ENCODE results near the gene GRAMD2A. TPM values are rescaled to one million over a fixed set of nuclear protein-coding genes. Genes with fewer than 3 reads are reported as not detected.

The GRAMD2A gene
- polyA plus RNA-seq (ENCODE audit: insufficient read length in 3 of 3): 1 to 10 TPM; 4.6 to 7.8 (median 6.4) TPM

- DNase-seq (ENCODE audit: low read depth in 3 of 3, low spot score in 2 of 3): no peak
Measured at GRCh38 chr15:72197460-72198355, at the start of gene GRAMD2A. Gene GRAMD2A, minus strand, starts transcription at chr15:72197787.

GRCh38 chr15:72242775-72243370, 45.3 kb upstream of the GRAMD2A start:
- DNase-seq (ENCODE audit: low read depth in 3 of 3, low spot score in 2 of 3): no peak

- DNase-seq (ENCODE audit: low read depth in 3 of 3, low spot score in 2 of 3): no peak
Measured at GRCh38 chr15:72239652-72240051, 42.1 kb upstream of the GRAMD2A start.

DNA sequence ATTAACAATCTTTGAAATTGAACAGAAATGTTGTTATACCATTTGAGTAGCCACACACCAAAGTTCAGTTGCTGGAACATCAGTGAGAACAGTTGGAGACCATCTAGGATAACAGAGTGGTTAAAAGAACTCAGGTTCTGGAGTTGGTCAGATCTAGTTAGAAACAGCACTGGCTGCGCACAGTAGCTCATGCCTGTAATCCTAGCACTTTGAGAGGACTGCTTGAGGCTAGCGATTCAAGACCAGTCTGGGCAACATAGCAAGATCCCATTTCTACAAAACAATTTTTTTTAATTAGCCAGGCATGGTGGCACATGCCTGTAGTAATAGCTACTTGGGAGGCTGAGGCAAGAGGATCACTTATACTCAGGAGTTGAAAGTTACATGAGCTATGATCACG, 41.0 kb upstream of the GRAMD2A start:
- DNase-seq (ENCODE audit: low read depth in 3 of 3, low spot score in 2 of 3): no peak

GRCh38 chr15:72237853-72238224, 40.3 kb upstream of the GRAMD2A start:
- no peak for DNase-seq (ENCODE audit: low read depth in 3 of 3, low spot score in 2 of 3)

- no peak for DNase-seq (ENCODE audit: low read depth in 3 of 3, low spot score in 2 of 3)
Measured at GRCh38 chr15:72237029-72237852, 39.7 kb upstream of the GRAMD2A start.

- no peak for DNase-seq (ENCODE audit: low read depth in 3 of 3, low spot score in 2 of 3)
Measured at GRCh38 chr15:72236381-72237003, 38.9 kb upstream of the GRAMD2A start.

- no peak for DNase-seq (ENCODE audit: low read depth in 3 of 3, low spot score in 2 of 3)
Measured at GRCh38 chr15:72235298-72235697, 37.7 kb upstream of the GRAMD2A start.

GRCh38 chr15:72233769-72234168, 36.2 kb upstream of the GRAMD2A start:
- DNase-seq (ENCODE audit: low read depth in 3 of 3, low spot score in 2 of 3): no peak

- DNase-seq (ENCODE audit: low read depth in 3 of 3, low spot score in 2 of 3): no peak
Measured at GRCh38 chr15:72231833-72232478, 34.4 kb upstream of the GRAMD2A start.

DNA sequence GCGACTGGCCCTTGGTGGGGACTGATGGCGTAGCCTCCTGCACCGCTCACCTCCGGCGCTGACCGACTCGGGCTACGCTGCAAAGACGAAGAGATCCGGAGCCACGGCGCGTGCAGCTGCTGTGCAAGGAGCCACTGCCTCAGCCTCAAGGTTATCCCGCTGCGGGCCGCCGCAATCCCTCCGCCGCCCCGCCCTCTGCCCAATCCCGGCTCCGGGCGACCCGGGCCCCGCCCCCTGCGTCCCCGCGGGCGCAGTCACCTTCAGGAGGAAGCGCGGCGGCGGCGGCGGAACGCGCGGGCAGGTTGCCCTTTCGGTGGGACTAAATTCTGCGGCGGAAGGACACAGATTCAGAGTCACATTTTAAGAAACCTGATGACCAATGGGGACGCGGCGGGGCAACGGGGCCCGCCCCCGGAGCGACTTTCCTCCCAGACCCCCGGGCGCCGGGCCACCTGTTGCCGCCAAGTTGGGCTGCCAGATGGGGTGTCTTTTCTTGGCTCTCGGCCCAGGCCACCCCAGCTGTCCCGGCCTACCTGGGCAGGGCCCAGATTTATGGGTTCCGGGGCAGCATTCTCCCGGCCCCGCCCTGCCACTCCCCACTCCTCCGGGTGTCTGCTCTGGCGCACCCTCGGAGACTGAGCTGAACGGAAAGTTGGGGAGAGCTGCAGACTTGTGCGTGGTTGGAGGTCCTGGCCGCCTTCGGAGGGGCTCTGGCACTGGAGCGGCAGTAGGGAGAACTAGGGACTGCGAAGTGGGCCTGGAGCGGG, 33.7 kb upstream of the GRAMD2A start, which contains the start of gene PKM:
PKM (minus strand) TSS at position 125 of the 767 bp plus-strand sequence. CDS start 12,093 bp downstream, outside the sequence.
- DNase-seq (ENCODE audit: low read depth in 3 of 3, low spot score in 2 of 3): peak; percentile 88 to 96 (median 93)

GRCh38 chr15:72230197-72231065, 32.8 kb upstream of the GRAMD2A start:
- peak in 2 of 3 donors; percentile 72 to 91 for DNase-seq (ENCODE audit: low read depth in 3 of 3, low spot score in 2 of 3)

GRCh38 chr15:72229947-72230196, 32.3 kb upstream of the GRAMD2A start:
- DNase-seq (ENCODE audit: low read depth in 3 of 3, low spot score in 2 of 3): no peak

GRCh38 chr15:72229076-72229946, 31.7 kb upstream of the GRAMD2A start:
- DNase-seq (ENCODE audit: low read depth in 3 of 3, low spot score in 2 of 3): no peak

DNA sequence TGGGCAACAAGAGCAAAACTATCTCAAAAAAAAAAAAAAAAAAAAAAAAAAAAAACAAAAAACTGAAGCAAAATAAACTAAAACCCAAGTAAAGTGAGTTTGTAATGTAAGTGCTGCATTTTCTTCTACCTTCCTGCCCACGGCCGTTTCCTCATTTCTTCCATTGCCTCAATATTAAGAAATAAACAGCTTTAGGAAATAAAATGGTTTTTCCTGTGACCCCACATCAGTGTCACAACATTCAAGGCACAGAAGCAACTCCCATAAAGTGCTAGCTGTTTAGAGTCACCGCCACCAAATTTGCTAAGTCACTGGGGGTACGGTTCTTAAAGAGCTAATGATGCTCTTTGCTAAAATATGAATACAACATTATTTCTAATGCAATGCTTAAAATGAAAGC, 30.1 kb upstream of the GRAMD2A start:
- DNase-seq (ENCODE audit: low read depth in 3 of 3, low spot score in 2 of 3): no peak

DNA sequence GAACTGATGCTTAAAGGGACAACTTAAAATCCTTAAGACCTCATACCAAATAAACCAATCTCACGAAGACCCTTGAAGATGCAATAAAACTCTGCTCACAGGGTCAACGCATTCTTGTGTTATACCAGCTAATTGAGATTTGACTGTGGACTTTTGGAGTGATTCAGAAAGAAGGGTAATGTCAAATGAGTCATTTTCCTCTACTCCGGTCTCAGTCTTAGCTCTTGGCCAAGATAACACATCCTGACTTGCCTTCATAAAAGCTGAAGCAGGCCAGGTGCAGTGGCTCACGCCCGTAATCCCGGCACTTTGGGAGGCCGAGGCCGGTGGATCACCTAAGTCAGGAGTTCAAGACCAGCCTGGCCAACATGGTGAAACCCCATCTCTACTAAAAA, 29.6 kb upstream of the GRAMD2A start:
- no peak for DNase-seq (ENCODE audit: low read depth in 3 of 3, low spot score in 2 of 3)

- DNase-seq (ENCODE audit: low read depth in 3 of 3, low spot score in 2 of 3): no peak
Measured at GRCh38 chr15:72223278-72223677, 25.7 kb upstream of the GRAMD2A start.

- no peak for DNase-seq (ENCODE audit: low read depth in 3 of 3, low spot score in 2 of 3)
Measured at GRCh38 chr15:72222393-72222792, 24.8 kb upstream of the GRAMD2A start.
